ENCODE measurements around the gene KRT71. TPM values are rescaled to one million over a fixed set of nuclear protein-coding genes. Genes with fewer than 3 reads are reported as not detected.

KRT71 gene
- total RNA-seq, 3 donors from 2014 or later = 0.16 TPM; not detected in 2

- no peak for DNase-seq (ENCODE audit: low spot score in 2 of 2)
- intact Hi-C loops (cut with DNase I; ENCODE audit: low total_unique reads) = no loop called here
- TF ChIP-seq POLR2AphosphoS5 (IDR thresholded peaks at IDR 0.05) (no peak), POLR2A (IDR thresholded peaks at IDR 0.05) (no peak)
- TF ChIP-seq, protein P1, sequence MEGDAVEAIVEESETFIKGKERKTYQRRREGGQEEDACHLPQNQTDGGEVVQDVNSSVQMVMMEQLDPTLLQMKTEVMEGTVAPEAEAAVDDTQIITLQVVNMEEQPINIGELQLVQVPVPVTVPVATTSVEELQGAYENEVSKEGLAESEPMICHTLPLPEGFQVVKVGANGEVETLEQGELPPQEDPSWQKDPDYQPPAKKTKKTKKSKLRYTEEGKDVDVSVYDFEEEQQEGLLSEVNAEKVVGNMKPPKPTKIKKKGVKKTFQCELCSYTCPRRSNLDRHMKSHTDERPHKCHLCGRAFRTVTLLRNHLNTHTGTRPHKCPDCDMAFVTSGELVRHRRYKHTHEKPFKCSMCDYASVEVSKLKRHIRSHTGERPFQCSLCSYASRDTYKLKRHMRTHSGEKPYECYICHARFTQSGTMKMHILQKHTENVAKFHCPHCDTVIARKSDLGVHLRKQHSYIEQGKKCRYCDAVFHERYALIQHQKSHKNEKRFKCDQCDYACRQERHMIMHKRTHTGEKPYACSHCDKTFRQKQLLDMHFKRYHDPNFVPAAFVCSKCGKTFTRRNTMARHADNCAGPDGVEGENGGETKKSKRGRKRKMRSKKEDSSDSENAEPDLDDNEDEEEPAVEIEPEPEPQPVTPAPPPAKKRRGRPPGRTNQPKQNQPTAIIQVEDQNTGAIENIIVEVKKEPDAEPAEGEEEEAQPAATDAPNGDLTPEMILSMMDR (IDR thresholded peaks at IDR 0.05) = no peak
- H3K36me3 ChIP-seq = no peaks in the 10 kb centered on the region
- no peaks in the 10 kb centered on the region for H3K9me3 ChIP-seq
- no peak overlapping the region for H3K4me3 ChIP-seq
- no peaks in the 10 kb centered on the region for H3K27me3 ChIP-seq
- H3K4me1 ChIP-seq = peaks cover 0 to 10% of the 10 kb centered on the region in 2 donors
- H3K27ac ChIP-seq = no peak overlapping the region
These were observed 11.2 kb downstream of the KRT71 start for GRCh38 chr12:52541709-52542108.

DNA sequence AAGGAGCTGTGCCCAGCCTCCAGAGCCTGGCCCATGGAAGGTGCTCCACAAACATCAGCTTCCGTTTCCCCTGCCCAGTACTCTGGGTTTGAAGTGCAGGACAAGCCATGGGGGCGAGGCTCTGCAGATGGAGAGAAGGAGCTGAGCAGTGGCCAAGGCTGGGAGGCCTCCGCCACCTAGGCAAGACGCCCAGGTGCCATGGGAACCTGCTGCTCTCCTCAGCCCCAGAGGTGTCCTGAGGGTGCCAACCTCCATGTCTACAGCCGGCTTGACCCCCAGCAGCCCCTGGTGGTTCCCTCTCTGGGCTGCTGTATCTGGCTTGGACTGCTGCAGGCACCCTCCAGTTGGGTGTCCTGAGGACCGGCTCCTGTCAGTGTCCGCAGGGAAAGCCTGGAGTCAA, 12.4 kb downstream of the KRT71 start:
- H3K4me1 ChIP-seq = peaks cover 0 to 10% of the 10 kb centered on the region in 2 donors
- DNase-seq (ENCODE audit: low spot score in 2 of 2) = no peak
- H3K27me3 ChIP-seq = no peaks in the 10 kb centered on the region
- H3K4me3 ChIP-seq = no peak overlapping the region
- H3K36me3 ChIP-seq = no peaks in the 10 kb centered on the region
- no peaks in the 10 kb centered on the region for H3K9me3 ChIP-seq
- H3K27ac ChIP-seq = no peak overlapping the region
- TF ChIP-seq, protein P1 (IDR thresholded peaks at IDR 0.05) = no peak
- TF ChIP-seq POLR2AphosphoS5 (IDR thresholded peaks at IDR 0.05) (no peak), POLR2A (IDR thresholded peaks at IDR 0.05) (no peak)
- intact Hi-C loops (cut with DNase I; ENCODE audit: low total_unique reads) = no loop called here

GRCh38 chr12:52539821-52540173, 13.1 kb downstream of the KRT71 start:
- TF ChIP-seq POLR2A (IDR thresholded peaks at IDR 0.05) = no peak
- TF ChIP-seq, protein P1 (IDR thresholded peaks at IDR 0.05) = no peak
- no peak for TF ChIP-seq POLR2AphosphoS5 (IDR thresholded peaks at IDR 0.05)
- no peaks in the 10 kb centered on the region for H3K9me3 ChIP-seq
- H3K4me3 ChIP-seq = no peak overlapping the region
- intact Hi-C loops (cut with DNase I; ENCODE audit: low total_unique reads) = no loop called here
- H3K27me3 ChIP-seq = no peaks in the 10 kb centered on the region
- peak overlapping the region; percentile 33 to 48 for H3K27ac ChIP-seq
- peaks cover 0 to 10% of the 10 kb centered on the region in 2 donors for H3K4me1 ChIP-seq
- no peaks in the 10 kb centered on the region for H3K36me3 ChIP-seq
- no peak for DNase-seq (ENCODE audit: low spot score in 2 of 2)

GRCh38 chr12:52539083-52539820, 13.7 kb downstream of the KRT71 start:
- Histone ChIP-seq H3K4me3 (no peak overlapping the region), H3K27me3 (no peaks in the 10 kb centered on the region), H3K4me1 (peaks cover 0 to 6% of the 10 kb centered on the region in 2 donors), H3K9me3 (no peaks in the 10 kb centered on the region), H3K27ac (peak overlapping the region; percentile 48 to 53), H3K36me3 (no peaks in the 10 kb centered on the region)
- DNase-seq (ENCODE audit: low spot score in 2 of 2) = no peak
- intact Hi-C loops (cut with DNase I; ENCODE audit: low total_unique reads) = no loop called here
- TF ChIP-seq POLR2AphosphoS5 (IDR thresholded peaks at IDR 0.05) (no peak), POLR2A (IDR thresholded peaks at IDR 0.05) (no peak)
- TF ChIP-seq, protein P1 (IDR thresholded peaks at IDR 0.05) = no peak

DNA sequence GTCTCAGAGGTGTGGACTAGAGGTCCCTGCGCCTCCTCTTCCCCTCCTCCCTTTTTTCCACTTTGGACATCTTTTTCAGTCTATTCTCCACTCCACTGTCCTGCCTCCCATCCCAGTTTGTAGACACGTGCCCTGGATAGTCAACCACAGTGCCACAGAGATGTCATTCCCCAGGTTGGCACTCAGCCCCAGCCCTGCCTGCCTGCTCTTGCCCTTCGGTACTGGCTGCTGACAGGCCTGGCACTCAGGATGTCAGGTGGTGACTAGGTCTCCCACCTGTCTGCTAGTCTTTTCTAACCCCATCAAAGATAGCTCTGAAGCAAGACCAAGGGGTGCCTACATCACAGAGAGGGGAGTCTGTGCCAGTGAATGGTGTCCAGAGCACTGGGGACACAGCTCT, 15.8 kb downstream of the KRT71 start:
- DNase-seq (ENCODE audit: low spot score in 2 of 2) = peak in 1 of 2 donors; percentile 73
- intact Hi-C loops (cut with DNase I; ENCODE audit: low total_unique reads) = no loop called here
- no peak overlapping the region for H3K27ac ChIP-seq

More for the DNA sequence above, 15.8 kb downstream of the KRT71 start:
- TF ChIP-seq POLR2A (IDR thresholded peaks at IDR 0.05) = no peak
- TF ChIP-seq POLR2AphosphoS5 (IDR thresholded peaks at IDR 0.05) = no peak
- TF ChIP-seq, protein P1 (IDR thresholded peaks at IDR 0.05) = no peak
- no peaks in the 10 kb centered on the region for H3K27me3 ChIP-seq
- H3K4me3 ChIP-seq = no peak overlapping the region
- no peaks in the 10 kb centered on the region for H3K36me3 ChIP-seq
- H3K4me1 ChIP-seq = no peaks in the 10 kb centered on the region
- no peaks in the 10 kb centered on the region for H3K9me3 ChIP-seq
